22Rv1 (cell line): ENCODE data around the gene SLC33A1.
"Not testable (repeated sequence)": the region's sequence is repeated elsewhere in the genome, so short reads cannot be mapped to it uniquely, and the experiment has no call there.

Source experiments
- H3K27ac ChIP-seq: fragments of 450-650 bp; 2 replicates; pipeline ENCODE4 v1.5.1; 2017
- CTCF ChIP-seq: fragments of 450-650 bp; IDR thresholded peaks from 2 replicates; pipeline ENCODE4 v1.5.1; 2017; ENCODE audit warnings: mild to moderate bottlenecking
- ZFX ChIP-seq: fragments of 450-650 bp; IDR thresholded peaks from 2 replicates; pipeline ENCODE4 v1.6.1; 2017; ENCODE audit warnings: antibody characterized with exemption, borderline replicate concordance

SLC33A1 gene

GRCh38 chr3:155859859-155860258 is 5.6 kb upstream of the SLC33A1 start:
- no peak overlapping the region for H3K27ac ChIP-seq
- TF ChIP-seq CTCF (0 out of 2 replicates have a peak, but pooled peaks have one; percentile 6), ZFX (no peak)

- TF ChIP-seq ZFX (no peak), CTCF (peak; percentile 26)
- H3K27ac ChIP-seq: peak overlapping the region; percentile 89
Measured at GRCh38 chr3:155853214-155854140, 750 bp downstream of the SLC33A1 start.

DNA sequence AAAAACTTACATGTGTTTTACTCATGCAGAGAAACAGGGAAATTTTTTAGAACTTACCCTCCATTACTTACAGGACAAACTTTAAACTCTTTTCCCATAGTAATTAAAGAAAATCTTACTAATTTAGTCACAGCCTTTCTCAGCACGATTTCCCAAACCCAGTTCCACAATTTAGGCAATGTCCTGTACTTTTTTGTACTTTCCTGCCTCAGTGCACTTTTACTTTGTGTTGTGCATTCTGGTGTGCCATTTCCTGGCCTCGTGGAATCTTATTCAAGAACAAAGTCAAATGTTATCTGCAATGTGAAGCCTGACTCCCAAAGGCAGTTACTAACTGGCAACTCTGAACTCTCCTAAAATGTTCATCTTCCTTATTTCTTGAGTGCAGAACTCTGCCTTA is 1.9 kb downstream of the SLC33A1 start:
- H3K27ac ChIP-seq: no peak overlapping the region
- TF ChIP-seq ZFX: no peak
- TF ChIP-seq CTCF: no peak

- H3K27ac ChIP-seq: not testable (repeated sequence)
Measured at GRCh38 chr3:155849404-155849803, 4.8 kb downstream of the SLC33A1 start.

- no peak for TF ChIP-seq ZFX
- no peak for TF ChIP-seq CTCF
- no peak overlapping the region for H3K27ac ChIP-seq
Measured at GRCh38 chr3:155847993-155848392, 6.2 kb downstream of the SLC33A1 start.

GRCh38 chr3:155846119-155846518 is 8.1 kb downstream of the SLC33A1 start:
- no peak for TF ChIP-seq ZFX
- no peak for TF ChIP-seq CTCF
- no peak overlapping the region for H3K27ac ChIP-seq

- no peak overlapping the region for H3K27ac ChIP-seq
- TF ChIP-seq CTCF: no peak
- no peak for TF ChIP-seq ZFX
Measured at GRCh38 chr3:155843569-155843968, 10.7 kb downstream of the SLC33A1 start.
